Adipocyte (in vitro differentiated cells): ENCODE results near the gene ACP6.
A peak's percentile ranks its signal among the peaks of the same experiment; 100 is the strongest.
"Not testable (repeated sequence)": the region's sequence is repeated elsewhere in the genome, so short reads cannot be mapped to it uniquely, and the experiment has no call there.

Experiments
- DNase-seq: peaks from one replicate; pipeline ENCODE4 v3.0.0-alpha.2; 2015; ENCODE audit warnings: low read depth
- H3K27me3 ChIP-seq: replicated peaks from 2 replicates; pipeline ENCODE4 v1.7.0; 2013; ENCODE audit warnings: mild to moderate bottlenecking, low read length, moderate library complexity; ENCODE audit not compliant: control insufficient read depth, insufficient read depth
- H3K36me3 ChIP-seq: 2 replicates; pipeline ENCODE4 v1.7.0; 2013; ENCODE audit warnings: low read length, mild to moderate bottlenecking, moderate library complexity; ENCODE audit not compliant: control insufficient read depth, insufficient read depth, severe bottlenecking
- H3K4me1 ChIP-seq: 2 replicates; pipeline ENCODE4 v1.7.0; 2013; ENCODE audit warnings: mild to moderate bottlenecking, low read length, moderate library complexity; ENCODE audit not compliant: control insufficient read depth, insufficient read depth
- H3K4me3 ChIP-seq: 2 replicates; pipeline ENCODE4 v1.7.0; 2013; ENCODE audit warnings: mild to moderate bottlenecking, low read length, moderate library complexity
- H3K9ac ChIP-seq: 2 replicates; pipeline ENCODE4 v1.7.0; 2013; ENCODE audit warnings: mild to moderate bottlenecking, low read length, moderate library complexity
- H3K9me3 ChIP-seq: 2 replicates; pipeline ENCODE4 v1.7.0; 2013; ENCODE audit warnings: mild to moderate bottlenecking, low read length, moderate library complexity; ENCODE audit not compliant: control insufficient read depth

Gene ACP6

DNA sequence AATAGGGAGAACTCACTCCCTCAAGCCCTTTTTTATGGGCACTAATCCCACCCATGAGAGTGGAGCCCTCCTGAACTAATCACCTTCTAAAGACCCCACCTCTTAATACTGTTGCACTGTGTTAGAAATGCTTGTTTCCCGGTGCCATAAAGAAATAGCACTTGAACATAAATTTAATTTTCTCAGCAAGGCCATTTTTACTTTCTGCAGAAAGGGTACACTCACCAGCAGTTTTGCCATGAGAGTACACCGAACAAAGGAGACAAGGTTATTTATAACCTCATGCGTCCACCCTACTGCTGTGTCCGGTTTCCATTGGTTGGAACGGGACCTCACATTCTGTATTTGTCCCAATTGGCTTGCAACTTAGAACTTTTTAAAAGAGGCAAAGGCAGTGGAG, 7.4 kb upstream of the ACP6 start:
- Histone ChIP-seq H3K4me1 (peaks cover 11% of the 10 kb centered on the region), H3K9me3 (peaks cover 24% of the 10 kb centered on the region)
- H3K36me3 ChIP-seq, H3K4me3 ChIP-seq, H3K9ac ChIP-seq, DNase-seq, H3K27me3 ChIP-seq: not testable (repeated sequence)

DNA sequence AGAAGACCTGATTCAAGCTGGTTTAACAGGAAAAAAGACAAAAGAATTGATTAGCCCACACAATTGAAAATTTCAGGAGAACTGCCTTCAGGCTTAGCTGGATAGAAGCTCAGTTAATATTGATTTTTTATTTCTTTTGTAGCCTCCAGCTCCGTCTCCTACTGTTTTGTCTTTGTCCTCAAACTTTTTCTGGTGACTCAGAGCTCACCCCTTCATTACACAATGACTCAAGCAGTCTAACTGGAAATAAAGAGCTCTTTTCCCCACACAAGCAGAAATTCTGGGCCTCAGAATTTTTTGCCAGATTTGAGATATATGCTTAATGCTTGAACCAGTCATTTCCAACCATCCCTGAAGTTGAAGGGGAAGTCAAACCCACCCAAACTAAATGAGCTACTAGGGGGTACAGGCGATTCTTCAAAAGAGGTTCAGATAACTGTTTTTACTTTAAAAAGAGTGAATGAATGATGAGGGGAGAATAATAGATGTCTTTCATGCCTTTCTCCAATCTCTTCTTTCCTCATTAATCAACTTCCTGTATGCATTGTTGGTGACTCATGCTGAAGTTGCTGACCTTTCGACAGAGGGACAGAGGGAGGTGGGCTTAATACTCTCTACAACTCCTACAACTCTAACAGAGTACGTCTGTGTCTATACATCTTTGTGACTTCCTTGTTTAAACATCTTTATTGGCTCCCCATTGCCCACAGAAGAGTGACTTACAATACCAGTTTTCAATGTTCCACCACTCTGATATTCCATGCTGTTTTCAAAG, 6.2 kb upstream of the ACP6 start:
- Histone ChIP-seq H3K9ac (no peak overlapping the region), H3K9me3 (peaks cover 17% of the 10 kb centered on the region), H3K4me3 (no peak overlapping the region), H3K36me3 (no peaks in the 10 kb centered on the region), H3K4me1 (peaks cover 11% of the 10 kb centered on the region), H3K27me3 (no peaks in the 10 kb centered on the region)
- peak; percentile 27 for DNase-seq

DNA sequence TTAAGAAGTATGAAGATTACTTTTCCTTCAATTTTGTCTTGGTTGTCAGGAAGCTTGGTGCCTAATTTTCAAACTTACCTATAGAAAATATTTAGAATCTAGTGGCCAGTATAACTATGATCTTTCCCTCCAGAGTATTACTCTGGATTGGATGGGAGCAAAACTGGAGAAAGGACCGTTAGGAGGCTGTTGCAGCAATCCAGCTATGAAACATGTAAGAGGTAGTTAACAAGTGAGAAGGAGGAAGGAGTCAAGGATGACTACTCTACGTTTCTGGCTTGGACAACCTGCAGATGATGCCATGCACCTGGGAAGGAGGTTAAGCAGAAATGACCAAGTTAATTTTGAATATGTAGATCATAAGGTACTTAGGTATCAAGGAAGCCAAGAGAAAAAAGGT, 3.5 kb upstream of the ACP6 start:
- H3K4me3 ChIP-seq, result no peak overlapping the region
- no peaks in the 10 kb centered on the region for H3K27me3 ChIP-seq
- peaks cover 16% of the 10 kb centered on the region for H3K9me3 ChIP-seq
- no peak overlapping the region for H3K9ac ChIP-seq
- peaks cover 16% of the 10 kb centered on the region for H3K4me1 ChIP-seq
- H3K36me3 ChIP-seq, result no peaks in the 10 kb centered on the region
- no peak for DNase-seq

DNA sequence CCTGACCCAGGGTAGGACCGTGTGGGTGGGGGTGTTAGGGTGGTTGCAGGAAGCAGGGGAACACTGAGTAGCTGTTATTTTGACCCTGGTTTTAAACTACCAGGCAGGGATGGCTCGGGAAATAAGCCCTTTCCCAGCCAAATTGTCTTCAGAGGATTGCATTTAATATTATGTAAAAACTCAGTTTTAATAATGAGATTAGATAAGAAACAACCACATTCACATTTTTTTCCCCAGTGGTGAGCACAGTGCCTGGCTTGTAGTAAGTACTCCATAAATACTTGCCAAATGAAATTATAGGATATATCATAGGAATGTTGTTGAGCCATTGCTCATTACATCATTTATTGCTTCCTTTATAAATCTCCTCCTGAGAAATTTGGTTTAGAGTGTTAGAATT, 3.1 kb upstream of the ACP6 start:
- H3K36me3 ChIP-seq, result no peaks in the 10 kb centered on the region
- H3K9me3 ChIP-seq, result peaks cover 12% of the 10 kb centered on the region
- H3K27me3 ChIP-seq, result no peaks in the 10 kb centered on the region
- peaks cover 17% of the 10 kb centered on the region for H3K4me1 ChIP-seq
- H3K4me3 ChIP-seq, result no peak overlapping the region
- no peak for DNase-seq
- no peak overlapping the region for H3K9ac ChIP-seq

DNA sequence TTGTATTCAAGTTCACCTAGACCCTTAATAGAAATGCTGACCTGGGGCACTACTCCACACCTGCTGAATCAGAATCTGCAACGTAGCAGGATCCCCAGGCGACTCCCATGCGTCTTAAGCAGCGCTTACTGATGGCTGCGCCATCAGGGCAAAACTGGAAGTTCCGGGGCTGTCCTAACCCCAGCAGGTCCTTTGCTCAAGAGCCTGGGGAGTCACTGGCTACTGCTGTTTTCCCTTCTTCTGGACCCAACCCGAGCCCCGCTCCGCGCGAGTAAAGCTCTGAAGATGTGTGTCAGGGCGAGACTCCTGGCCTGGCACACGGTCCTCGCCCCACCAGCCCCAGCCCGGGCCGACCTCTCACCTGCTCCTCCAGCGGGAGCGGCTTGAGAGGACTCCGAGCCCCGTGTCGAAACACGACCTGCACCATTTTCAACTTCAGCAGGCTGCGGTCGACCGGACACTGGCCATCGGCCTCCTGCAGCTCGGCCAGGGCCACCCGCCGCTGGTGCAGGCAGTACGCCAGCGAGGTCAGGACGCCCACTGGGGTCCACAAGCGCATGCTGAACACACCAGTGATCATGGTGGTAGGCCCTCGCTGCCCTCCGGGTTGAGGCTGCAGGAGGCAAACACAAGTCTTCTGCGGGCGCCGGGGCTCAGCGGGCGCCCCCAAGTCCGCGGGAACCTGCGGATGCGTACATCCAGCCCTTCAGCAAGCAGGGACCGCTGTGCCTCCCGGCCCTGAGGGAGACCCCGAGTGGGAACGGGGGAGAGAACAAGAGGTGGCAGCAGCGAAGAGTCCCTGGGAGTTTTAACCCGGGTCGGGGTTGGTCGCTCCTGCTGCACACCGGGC, 630 bp downstream of the ACP6 start:
- H3K27me3 ChIP-seq, result no peaks in the 10 kb centered on the region
- no peaks in the 10 kb centered on the region for H3K36me3 ChIP-seq
- H3K4me3 ChIP-seq, result peak overlapping the region; percentile 95
- peak; percentile 62 for DNase-seq
- no peaks in the 10 kb centered on the region for H3K9me3 ChIP-seq
- H3K4me1 ChIP-seq, result peaks cover 6% of the 10 kb centered on the region
- H3K9ac ChIP-seq, result peak overlapping the region; percentile 87

DNA sequence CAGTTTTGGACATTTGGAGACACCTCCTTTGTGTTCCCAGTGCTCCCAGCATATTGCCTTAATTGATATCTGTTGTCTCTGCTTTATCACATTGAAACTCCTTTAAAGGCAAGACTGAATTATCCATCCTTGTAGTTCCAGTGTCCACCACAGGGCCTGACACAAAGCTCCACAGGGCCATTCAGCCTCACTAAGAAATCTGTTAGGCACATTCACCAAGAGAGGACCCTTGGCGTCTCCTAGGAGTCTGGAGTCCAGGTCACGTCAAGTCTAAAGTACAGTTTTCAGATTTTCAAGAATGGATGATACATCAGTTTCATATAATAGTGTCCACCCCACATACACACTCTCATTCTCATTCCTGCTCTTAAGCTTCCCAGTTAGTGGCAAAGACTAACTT, 4.8 kb downstream of the ACP6 start:
- DNase-seq, result no peak
- H3K4me1 ChIP-seq, result peaks cover 6% of the 10 kb centered on the region
- H3K9me3 ChIP-seq, result peaks cover 9% of the 10 kb centered on the region
- no peaks in the 10 kb centered on the region for H3K27me3 ChIP-seq
- no peak overlapping the region for H3K9ac ChIP-seq
- H3K36me3 ChIP-seq, result no peaks in the 10 kb centered on the region
- H3K4me3 ChIP-seq, result no peak overlapping the region

DNA sequence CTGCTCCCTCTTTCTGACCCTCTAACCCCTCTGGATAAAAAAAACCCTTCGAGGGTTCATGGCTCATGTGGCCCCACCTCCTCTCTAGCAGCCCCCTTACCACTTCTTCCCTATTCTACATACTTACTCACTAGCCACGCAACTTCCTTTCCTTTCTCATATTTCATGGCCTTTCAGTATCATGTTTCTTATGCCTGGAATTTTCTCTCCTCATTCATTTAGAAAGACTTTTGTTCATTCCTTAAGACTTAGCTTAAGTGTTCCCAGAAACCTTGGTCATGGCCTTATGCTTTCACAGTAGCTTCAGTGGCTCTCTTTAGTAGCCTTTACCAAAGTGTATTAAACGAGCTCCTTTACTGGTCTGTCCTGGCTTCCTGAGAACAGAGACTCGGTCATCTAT, 6.1 kb downstream of the ACP6 start:
- Histone ChIP-seq H3K27me3 (no peaks in the 10 kb centered on the region), H3K4me3 (no peak overlapping the region), H3K36me3 (no peaks in the 10 kb centered on the region), H3K9me3 (peaks cover 9% of the 10 kb centered on the region), H3K4me1 (peaks cover 5% of the 10 kb centered on the region), H3K9ac (no peak overlapping the region)
- peak; percentile 44 for DNase-seq

DNA sequence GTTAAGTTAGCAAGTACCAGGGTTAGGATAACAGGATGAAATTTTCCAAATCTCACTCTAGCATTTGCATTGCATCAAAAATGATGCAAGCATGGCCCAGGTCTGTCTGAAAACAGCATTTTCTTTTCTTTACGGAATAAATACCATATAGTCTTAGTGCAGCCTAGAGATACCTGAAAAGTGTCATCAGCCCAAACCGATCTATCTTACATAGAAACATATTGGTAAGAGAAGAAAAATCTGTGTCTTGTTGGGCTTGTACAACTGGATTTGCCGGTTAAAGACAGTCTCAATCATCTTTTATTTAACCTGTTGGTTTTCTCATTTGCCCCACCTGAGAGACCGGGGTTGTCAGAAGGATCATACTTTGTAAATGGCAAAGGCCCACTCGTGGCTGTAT, 15.8 kb downstream of the ACP6 start:
- H3K9ac ChIP-seq, result no peak overlapping the region
- no peaks in the 10 kb centered on the region for H3K27me3 ChIP-seq
- no peaks in the 10 kb centered on the region for H3K4me1 ChIP-seq
- H3K9me3 ChIP-seq, result no peaks in the 10 kb centered on the region
- peaks cover 14% of the 10 kb centered on the region for H3K36me3 ChIP-seq
- no peak for DNase-seq
- no peak overlapping the region for H3K4me3 ChIP-seq

DNA sequence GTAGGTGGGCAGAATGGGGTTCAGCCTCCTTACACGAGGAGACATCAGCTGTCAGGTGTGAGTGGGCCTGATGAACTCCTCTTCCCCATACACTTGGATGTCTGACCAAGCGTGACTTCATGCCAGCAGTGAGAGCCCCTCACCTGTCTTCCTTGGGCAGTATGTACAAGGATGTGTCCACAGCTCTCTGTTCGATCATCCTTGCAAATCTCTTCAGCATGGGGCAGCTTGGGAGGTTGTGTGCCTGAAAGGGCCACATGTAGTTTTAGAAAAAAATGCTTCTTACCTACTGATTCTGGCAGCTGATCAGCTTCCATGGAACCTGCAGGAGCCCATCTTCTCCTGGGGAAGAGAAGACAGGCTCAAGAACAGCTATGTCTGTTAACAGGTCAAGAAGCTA, 18.0 kb downstream of the ACP6 start:
- no peaks in the 10 kb centered on the region for H3K4me1 ChIP-seq
- H3K27me3 ChIP-seq, result no peaks in the 10 kb centered on the region
- no peak overlapping the region for H3K4me3 ChIP-seq
- DNase-seq, result no peak
- H3K36me3 ChIP-seq, result peaks cover 14% of the 10 kb centered on the region
- no peaks in the 10 kb centered on the region for H3K9me3 ChIP-seq
- no peak overlapping the region for H3K9ac ChIP-seq

DNA sequence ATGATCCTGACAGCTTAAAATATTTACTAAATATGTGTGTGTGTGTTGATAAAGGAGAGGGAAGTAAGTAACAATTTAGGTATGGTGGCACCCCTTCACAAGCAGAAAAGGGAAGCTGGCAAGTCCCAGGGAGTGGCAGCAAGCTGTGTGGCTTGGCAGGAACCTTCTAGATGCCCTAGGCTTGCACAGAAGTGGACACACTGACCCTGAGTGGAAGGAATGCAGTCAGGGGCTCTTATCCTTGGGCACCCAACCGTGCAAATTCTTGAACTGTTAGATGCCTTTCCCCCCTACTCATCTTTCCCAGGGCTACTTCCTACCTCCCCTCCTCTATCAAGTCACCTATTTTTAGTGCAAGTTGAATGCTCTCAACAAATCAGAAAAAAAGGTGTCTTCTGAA, 18.9 kb downstream of the ACP6 start:
- DNase-seq, result no peak
- H3K4me1 ChIP-seq, result no peaks in the 10 kb centered on the region
- H3K9me3 ChIP-seq, result no peaks in the 10 kb centered on the region
- H3K27me3 ChIP-seq, result no peaks in the 10 kb centered on the region
- no peak overlapping the region for H3K9ac ChIP-seq
- H3K36me3 ChIP-seq, result peaks cover 14% of the 10 kb centered on the region
- no peak overlapping the region for H3K4me3 ChIP-seq

DNA sequence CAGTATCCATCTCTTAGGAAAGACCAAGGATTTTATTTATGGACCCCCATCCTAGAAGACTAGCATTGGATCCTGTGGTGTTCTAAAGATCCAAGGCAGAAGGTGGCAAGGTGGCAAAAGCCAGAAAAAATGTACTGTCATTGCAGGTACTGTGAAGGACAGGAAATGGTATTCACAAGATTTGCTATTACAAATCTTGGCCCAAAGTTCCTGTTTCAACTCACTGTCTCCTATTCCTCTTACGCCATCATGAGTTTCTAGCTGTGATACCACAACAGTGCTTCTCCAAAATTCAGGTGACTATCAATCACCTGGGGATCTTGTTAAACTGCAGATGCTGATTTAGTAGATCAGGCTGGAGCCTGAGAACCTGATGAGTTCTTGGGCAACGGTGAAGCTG, 21.4 kb downstream of the ACP6 start:
- Histone ChIP-seq H3K9ac (no peak overlapping the region), H3K9me3 (no peaks in the 10 kb centered on the region), H3K27me3 (no peaks in the 10 kb centered on the region), H3K4me3 (no peak overlapping the region), H3K4me1 (no peaks in the 10 kb centered on the region), H3K36me3 (peaks cover 5% of the 10 kb centered on the region)
- no peak for DNase-seq
